Esophagus muscularis mucosa (tissue), 3 donors: ENCODE data around the gene TP53INP2.

Experiments
- POLR2A ChIP-seq: fragments of 450-650 bp; IDR thresholded peaks from one replicate; pipeline ENCODE4 v1.6.1; 2017; ENCODE audit warnings: antibody characterized with exemption, moderate library complexity, mild to moderate bottlenecking, low read depth
- TF ChIP-seq, protein P1 (sequence below), 3 experiments: fragments of 200-600 bp in 2 of 3; fragments of 450-650 bp in 1 of 3; sonication (generic) in 2 of 3; IDR thresholded peaks; one replicate each; pipeline ENCODE4 v1.5.1; 2017 to 2019; ENCODE audit warnings: antibody characterized with exemption in 3 of 3, mild to moderate bottlenecking in 2 of 3, moderate library complexity in 1 of 3

DNA sequence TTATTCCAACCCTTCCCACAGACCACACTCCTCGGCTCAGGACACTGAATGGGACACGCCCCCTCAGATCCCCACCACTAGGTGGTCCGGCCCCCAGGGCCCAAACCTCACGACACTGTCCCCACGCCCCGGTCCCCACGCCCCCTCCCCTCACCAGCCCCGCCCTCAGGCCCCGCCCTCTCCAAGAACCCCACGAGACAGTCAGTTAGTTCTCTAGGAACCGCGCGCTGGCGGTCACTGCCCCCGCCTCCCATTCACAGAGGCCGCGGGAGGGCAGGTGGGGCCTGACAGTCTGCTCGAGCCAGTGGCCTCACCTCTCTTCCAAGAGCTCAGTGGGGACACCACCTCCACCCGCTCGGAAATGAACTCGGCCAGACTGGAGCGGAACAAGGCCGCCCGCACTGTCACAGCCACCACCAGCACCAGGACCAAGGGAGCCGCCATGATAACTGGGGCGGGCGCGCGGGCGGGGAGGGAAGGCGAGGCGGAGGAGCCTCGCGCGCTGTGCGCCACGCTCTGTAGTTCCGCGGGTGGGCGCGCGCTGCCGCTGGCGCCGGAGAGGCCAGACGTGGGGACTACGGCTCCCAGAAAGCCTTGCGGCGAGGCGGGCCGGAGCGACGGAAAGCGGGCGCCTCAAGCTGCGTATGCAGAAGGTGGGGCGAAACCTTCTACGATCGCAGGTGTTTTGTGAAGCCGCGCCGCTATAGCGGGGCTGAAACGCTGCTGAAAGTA lies 27.3 kb upstream of the TP53INP2 start, which contains the start of gene PIGU:
- TF ChIP-seq, protein P1, sequence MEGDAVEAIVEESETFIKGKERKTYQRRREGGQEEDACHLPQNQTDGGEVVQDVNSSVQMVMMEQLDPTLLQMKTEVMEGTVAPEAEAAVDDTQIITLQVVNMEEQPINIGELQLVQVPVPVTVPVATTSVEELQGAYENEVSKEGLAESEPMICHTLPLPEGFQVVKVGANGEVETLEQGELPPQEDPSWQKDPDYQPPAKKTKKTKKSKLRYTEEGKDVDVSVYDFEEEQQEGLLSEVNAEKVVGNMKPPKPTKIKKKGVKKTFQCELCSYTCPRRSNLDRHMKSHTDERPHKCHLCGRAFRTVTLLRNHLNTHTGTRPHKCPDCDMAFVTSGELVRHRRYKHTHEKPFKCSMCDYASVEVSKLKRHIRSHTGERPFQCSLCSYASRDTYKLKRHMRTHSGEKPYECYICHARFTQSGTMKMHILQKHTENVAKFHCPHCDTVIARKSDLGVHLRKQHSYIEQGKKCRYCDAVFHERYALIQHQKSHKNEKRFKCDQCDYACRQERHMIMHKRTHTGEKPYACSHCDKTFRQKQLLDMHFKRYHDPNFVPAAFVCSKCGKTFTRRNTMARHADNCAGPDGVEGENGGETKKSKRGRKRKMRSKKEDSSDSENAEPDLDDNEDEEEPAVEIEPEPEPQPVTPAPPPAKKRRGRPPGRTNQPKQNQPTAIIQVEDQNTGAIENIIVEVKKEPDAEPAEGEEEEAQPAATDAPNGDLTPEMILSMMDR (IDR thresholded peaks at IDR 0.05) = peak; percentile 20 to 37 (median 34)
- TF ChIP-seq POLR2A = no peak
